ENCODE results near the gene CAGE1. TPM values are rescaled to one million over a fixed set of nuclear protein-coding genes. Genes with fewer than 3 reads are reported as not detected.

Gene CAGE1
- polyA plus RNA-seq, 3 donors: not detected

GRCh38 chr6:7334685-7335084 lies 54.9 kb downstream of the CAGE1 start:
- 100% methylated on average over 3 of the region's 3 CpGs for WGBS (ENCODE audit: insufficient coverage)
- Histone ChIP-seq H4K20me1 (ENCODE audit: insufficient read depth, low read length) (no peaks in the 10 kb centered on the region), H3K4me1 (ENCODE audit: control insufficient read depth in 1 of 2, insufficient read depth in 2 of 2, low read length in 2 of 2) (peaks cover 12 to 14% of the 10 kb centered on the region in 2 donors), H2AFZ (ENCODE audit: insufficient read depth, low read depth, low read length, poor library complexity, severe bottlenecking) (no peak overlapping the region), H3K27ac (ENCODE audit: low read depth in 1 of 2, low read length in 2 of 2) (no peak overlapping the region), H3K4me3 (replicated peaks in 1 of 3; ENCODE audit: low read depth in 2 of 3, low read length in 3 of 3) (no peak overlapping the region), H3K9ac (ENCODE audit: insufficient read depth, low read length, poor library complexity, severe bottlenecking) (no peak overlapping the region), H3K79me2 (ENCODE audit: insufficient read depth, low read length) (no peaks in the 10 kb centered on the region), H3K9me3 (replicated peaks in 1 of 2; ENCODE audit: control insufficient read depth in 1 of 2, insufficient read depth in 1 of 2, low read length in 2 of 2) (no peaks in the 10 kb centered on the region), H3K27me3 (ENCODE audit: control insufficient read depth in 2 of 2, insufficient read depth in 2 of 2, low read length in 2 of 2) (no peaks in the 10 kb centered on the region), H3K36me3 (replicated peaks in 1 of 2; ENCODE audit: control insufficient read depth in 1 of 2, insufficient read depth in 2 of 2, low read length in 2 of 2) (no peaks in the 10 kb centered on the region), H3K4me2 (replicated peaks; ENCODE audit: extremely low read depth, low read length, poor library complexity, severe bottlenecking) (no peak overlapping the region)
- Mint-ChIP-seq H3K27me3 (ENCODE audit: low read depth in 3 of 3) (peaks cover 0 to 2% (median 1%) of the 10 kb centered on the region in 3 donors), H3K9me3 (no peaks in the 10 kb centered on the region), H3K4me3 (no peak overlapping the region), H3K4me1 (peaks cover 23% of the 10 kb centered on the region), H3K36me3 (no peaks in the 10 kb centered on the region), H3K27ac (no peak overlapping the region)
- DNase-seq: no peak
- TF ChIP-seq, protein P1, sequence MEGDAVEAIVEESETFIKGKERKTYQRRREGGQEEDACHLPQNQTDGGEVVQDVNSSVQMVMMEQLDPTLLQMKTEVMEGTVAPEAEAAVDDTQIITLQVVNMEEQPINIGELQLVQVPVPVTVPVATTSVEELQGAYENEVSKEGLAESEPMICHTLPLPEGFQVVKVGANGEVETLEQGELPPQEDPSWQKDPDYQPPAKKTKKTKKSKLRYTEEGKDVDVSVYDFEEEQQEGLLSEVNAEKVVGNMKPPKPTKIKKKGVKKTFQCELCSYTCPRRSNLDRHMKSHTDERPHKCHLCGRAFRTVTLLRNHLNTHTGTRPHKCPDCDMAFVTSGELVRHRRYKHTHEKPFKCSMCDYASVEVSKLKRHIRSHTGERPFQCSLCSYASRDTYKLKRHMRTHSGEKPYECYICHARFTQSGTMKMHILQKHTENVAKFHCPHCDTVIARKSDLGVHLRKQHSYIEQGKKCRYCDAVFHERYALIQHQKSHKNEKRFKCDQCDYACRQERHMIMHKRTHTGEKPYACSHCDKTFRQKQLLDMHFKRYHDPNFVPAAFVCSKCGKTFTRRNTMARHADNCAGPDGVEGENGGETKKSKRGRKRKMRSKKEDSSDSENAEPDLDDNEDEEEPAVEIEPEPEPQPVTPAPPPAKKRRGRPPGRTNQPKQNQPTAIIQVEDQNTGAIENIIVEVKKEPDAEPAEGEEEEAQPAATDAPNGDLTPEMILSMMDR (IDR thresholded peaks at IDR 0.05): no peak
- intact Hi-C loops (cut with micrococcal nuclease): loop anchor here in 1 of 2 donors (10.0 kb wide), 1 partner anchor 50 kb away; the partner anchor contains the start of genes CAGE1 and RIOK1

DNA sequence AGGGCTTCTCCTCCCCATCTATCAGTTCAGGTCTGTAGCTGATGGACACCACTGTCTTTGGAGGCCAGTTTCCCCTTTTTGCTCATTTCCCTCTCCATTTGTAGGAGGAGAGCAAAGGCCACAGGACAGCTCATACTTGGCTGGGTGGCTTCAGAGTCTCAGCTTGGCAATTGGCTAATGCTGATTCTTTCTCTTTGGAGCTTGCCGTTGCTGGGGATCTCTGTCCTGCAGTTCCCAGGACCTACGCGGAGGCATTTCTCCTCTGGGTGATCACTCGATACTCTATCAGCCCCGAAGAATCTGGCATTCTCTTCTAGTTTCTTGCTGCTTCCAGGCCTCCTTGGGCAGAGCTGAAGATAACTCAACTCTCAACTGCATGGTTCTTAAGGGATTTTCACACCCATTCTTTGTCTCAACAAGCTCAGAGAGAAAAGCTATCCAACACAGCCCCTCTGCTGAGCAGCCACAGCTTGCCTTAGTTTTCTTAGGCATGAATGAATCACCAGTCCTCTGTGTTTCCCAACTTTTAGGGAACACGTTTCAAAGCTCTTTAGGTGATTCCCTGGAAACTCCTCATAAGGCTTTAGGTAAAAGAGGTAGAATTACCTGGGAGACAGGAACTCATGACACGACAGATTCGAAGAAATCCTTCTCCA lies 57.3 kb downstream of the CAGE1 start:
- intact Hi-C loops (cut with micrococcal nuclease): loop anchor here in 1 of 2 donors (10.0 kb wide), 1 partner anchor 53 kb away; the partner anchor contains the start of genes CAGE1 and RIOK1
- H3K4me2 ChIP-seq (replicated peaks; ENCODE audit: extremely low read depth, low read length, poor library complexity, severe bottlenecking): no peak overlapping the region
- TF ChIP-seq, protein P1 (IDR thresholded peaks at IDR 0.05): no peak
- H3K9me3 ChIP-seq (replicated peaks in 1 of 2; ENCODE audit: control insufficient read depth in 1 of 2, insufficient read depth in 1 of 2, low read length in 2 of 2): no peaks in the 10 kb centered on the region
- peak; percentile 47 to 61 (median 58) for DNase-seq
- no peak overlapping the region for H3K9ac ChIP-seq (ENCODE audit: insufficient read depth, low read length, poor library complexity, severe bottlenecking)
- H3K9me3 Mint-ChIP-seq: no peaks in the 10 kb centered on the region
- no peaks in the 10 kb centered on the region for H3K27me3 ChIP-seq (ENCODE audit: control insufficient read depth in 2 of 2, insufficient read depth in 2 of 2, low read length in 2 of 2)
- no peaks in the 10 kb centered on the region for H3K36me3 Mint-ChIP-seq
- H4K20me1 ChIP-seq (ENCODE audit: insufficient read depth, low read length): no peaks in the 10 kb centered on the region
- peak overlapping the region in 1 of 2 donors; percentile 47 for H3K27ac ChIP-seq (ENCODE audit: low read depth in 1 of 2, low read length in 2 of 2)
- H3K79me2 ChIP-seq (ENCODE audit: insufficient read depth, low read length): no peaks in the 10 kb centered on the region
- no peaks in the 10 kb centered on the region for H3K36me3 ChIP-seq (replicated peaks in 1 of 2; ENCODE audit: control insufficient read depth in 1 of 2, insufficient read depth in 2 of 2, low read length in 2 of 2)
- peak overlapping the region; percentile 20 to 79 (median 48) for H3K27ac Mint-ChIP-seq
- H3K4me3 Mint-ChIP-seq: no peak overlapping the region
- H3K4me1 Mint-ChIP-seq: peaks cover 27% of the 10 kb centered on the region
- peaks cover 29 to 31% of the 10 kb centered on the region in 2 donors for H3K4me1 ChIP-seq (ENCODE audit: control insufficient read depth in 1 of 2, insufficient read depth in 2 of 2, low read length in 2 of 2)
- peak overlapping the region; percentile 32 for H2AFZ ChIP-seq (ENCODE audit: insufficient read depth, low read depth, low read length, poor library complexity, severe bottlenecking)
- H3K4me3 ChIP-seq (replicated peaks in 1 of 3; ENCODE audit: low read depth in 2 of 3, low read length in 3 of 3): no peak overlapping the region
- WGBS (ENCODE audit: insufficient coverage): 84% methylated on average over 5 of the region's 8 CpGs
- H3K27me3 Mint-ChIP-seq (ENCODE audit: low read depth in 3 of 3): peaks cover 0 to 2% (median 0%) of the 10 kb centered on the region in 3 donors

Measured in CD14-positive monocyte (primary cell).